C4-2B (cell line): Measurements from ENCODE around the gene KATNAL1.

Experiments used
- ZFX ChIP-seq: fragments of 450-650 bp; IDR thresholded peaks from 2 replicates; pipeline ENCODE4 v1.6.1; 2017
- TF ChIP-seq, protein P1 (sequence below): fragments of 450-650 bp; conservative IDR thresholded peaks from 2 replicates; pipeline ENCODE4 v1.5.1; 2017; ENCODE audit warnings: mild to moderate bottlenecking

DNA sequence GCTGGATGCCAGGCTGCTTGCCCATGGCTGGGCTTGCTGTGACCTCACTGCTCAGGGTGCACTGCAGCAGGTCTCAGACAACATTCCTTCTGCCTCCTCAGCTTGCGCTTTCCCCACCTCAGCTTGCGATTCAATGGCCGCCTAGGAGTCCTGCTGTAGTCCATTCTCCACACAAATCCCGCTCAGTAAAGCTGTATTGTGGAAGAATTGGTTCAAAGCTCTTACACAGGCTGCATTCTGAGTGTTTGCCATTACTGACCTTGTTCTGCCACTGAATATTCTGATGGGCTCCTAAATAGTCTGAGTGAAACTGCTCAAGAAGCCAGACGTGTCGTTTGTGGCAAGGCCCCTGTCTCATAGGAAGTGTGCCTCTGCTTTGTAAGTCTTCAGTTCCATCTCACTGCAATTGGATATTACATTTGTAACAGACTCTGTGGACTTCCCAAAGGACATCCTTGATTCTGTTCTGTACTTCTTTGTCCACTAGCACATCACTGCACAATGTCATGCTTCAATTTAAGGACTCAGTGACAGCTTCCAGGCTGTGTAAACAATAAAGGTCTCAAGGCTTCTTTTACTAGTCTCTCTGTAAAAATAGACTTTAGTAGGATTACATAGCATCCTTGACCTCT lies 49.8 kb downstream of the KATNAL1 start:
- TF ChIP-seq, protein P1, sequence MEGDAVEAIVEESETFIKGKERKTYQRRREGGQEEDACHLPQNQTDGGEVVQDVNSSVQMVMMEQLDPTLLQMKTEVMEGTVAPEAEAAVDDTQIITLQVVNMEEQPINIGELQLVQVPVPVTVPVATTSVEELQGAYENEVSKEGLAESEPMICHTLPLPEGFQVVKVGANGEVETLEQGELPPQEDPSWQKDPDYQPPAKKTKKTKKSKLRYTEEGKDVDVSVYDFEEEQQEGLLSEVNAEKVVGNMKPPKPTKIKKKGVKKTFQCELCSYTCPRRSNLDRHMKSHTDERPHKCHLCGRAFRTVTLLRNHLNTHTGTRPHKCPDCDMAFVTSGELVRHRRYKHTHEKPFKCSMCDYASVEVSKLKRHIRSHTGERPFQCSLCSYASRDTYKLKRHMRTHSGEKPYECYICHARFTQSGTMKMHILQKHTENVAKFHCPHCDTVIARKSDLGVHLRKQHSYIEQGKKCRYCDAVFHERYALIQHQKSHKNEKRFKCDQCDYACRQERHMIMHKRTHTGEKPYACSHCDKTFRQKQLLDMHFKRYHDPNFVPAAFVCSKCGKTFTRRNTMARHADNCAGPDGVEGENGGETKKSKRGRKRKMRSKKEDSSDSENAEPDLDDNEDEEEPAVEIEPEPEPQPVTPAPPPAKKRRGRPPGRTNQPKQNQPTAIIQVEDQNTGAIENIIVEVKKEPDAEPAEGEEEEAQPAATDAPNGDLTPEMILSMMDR: no peak
- TF ChIP-seq ZFX: no peak
